DOHH2 (cell line): ENCODE measurements around the gene LRRC3B.

Experiments used
- H3F3A ChIP-seq: fragments of 200-600 bp; sonication (generic), shearing (Covaris generic); 2 replicates; pipeline ENCODE4 v1.6.0; 2016; ENCODE audit warnings: antibody characterized with exemption, mild to moderate bottlenecking; ENCODE audit not compliant: control insufficient read depth, insufficient read depth
- H3K27ac ChIP-seq: fragments of 200-600 bp; sonication (generic); 2 replicates; pipeline ENCODE4 v1.5.1; 2014; ENCODE audit warnings: low read depth, mild to moderate bottlenecking, low read length, moderate library complexity
- H3K27me3 ChIP-seq: fragments of 200-600 bp; sonication (generic); 2 replicates; pipeline ENCODE4 v1.6.1; 2014; ENCODE audit warnings: mild to moderate bottlenecking, low read length, mixed read lengths; ENCODE audit not compliant: control insufficient read depth
- H3K36me3 ChIP-seq: fragments of 200-600 bp; sonication (generic); 2 replicates; pipeline ENCODE4 v1.6.1; 2014; ENCODE audit warnings: mild to moderate bottlenecking, low read length, moderate library complexity, mixed read lengths; ENCODE audit not compliant: control insufficient read depth
- H3K4me1 ChIP-seq: fragments of 200-600 bp; sonication (generic); 2 replicates; pipeline ENCODE4 v1.6.1; 2014; ENCODE audit warnings: mild to moderate bottlenecking, low read length, mixed read lengths; ENCODE audit not compliant: control insufficient read depth
- H3K4me2 ChIP-seq: fragments of 200-600 bp; sonication (generic); 2 replicates; pipeline ENCODE4 v1.6.0; 2014; ENCODE audit warnings: mild to moderate bottlenecking, low read length, moderate library complexity
- H3K4me3 ChIP-seq: fragments of 200-600 bp; sonication (generic); 2 replicates; pipeline ENCODE4 v1.5.1; 2014; ENCODE audit warnings: mild to moderate bottlenecking, low read length, mixed read lengths
- H3K79me2 ChIP-seq: fragments of 200-600 bp; sonication (generic); 2 replicates; pipeline ENCODE4 v1.6.1; 2014; ENCODE audit warnings: mild to moderate bottlenecking, low read length, mixed read lengths; ENCODE audit not compliant: control insufficient read depth
- H3K9me2 ChIP-seq: fragments of 200-600 bp; sonication (generic); replicated peaks from 2 replicates; pipeline ENCODE4 v1.6.1; 2014; ENCODE audit warnings: mild to moderate bottlenecking, low read length, mixed read lengths; ENCODE audit not compliant: control insufficient read depth
- H3K9me3 ChIP-seq: fragments of 200-600 bp; sonication (generic); 2 replicates; pipeline ENCODE4 v1.6.1; 2014; ENCODE audit warnings: antibody characterized with exemption, low read length, mixed read lengths; ENCODE audit not compliant: control insufficient read depth, insufficient read depth
- H4K20me1 ChIP-seq: fragments of 200-600 bp; sonication (generic); 2 replicates; pipeline ENCODE4 v1.6.0; 2014; ENCODE audit warnings: low read depth, mild to moderate bottlenecking, antibody characterized with exemption, low read length, moderate library complexity; ENCODE audit not compliant: control insufficient read depth, insufficient read depth
- CTCF ChIP-seq: fragments of 200-600 bp; sonication (generic); IDR thresholded peaks from one replicate; pipeline ENCODE4 v1.5.1; 2014; ENCODE audit warnings: antibody characterized with exemption, mild to moderate bottlenecking, low read depth, low read length; ENCODE audit not compliant: poor library complexity, severe bottlenecking
- EZH2phosphoT487 ChIP-seq: fragments of 200-600 bp; sonication (generic); IDR thresholded peaks from 2 replicates; pipeline ENCODE4 v1.6.1; 2017; ENCODE audit warnings: borderline replicate concordance, mild to moderate bottlenecking, antibody characterized with exemption, low read length, moderate library complexity, mixed read lengths

Gene LRRC3B

GRCh38 chr3:26627080-26627479 lies 4.5 kb downstream of the LRRC3B start:
- Histone ChIP-seq H3K27me3 (no peaks in the 10 kb centered on the region), H3K9me3 (peaks cover 8% of the 10 kb centered on the region; the same call in 1 of the 2 replicates), H3K4me3 (no peak overlapping the region), H3K4me2 (no peak overlapping the region), H3F3A (no peaks in the 10 kb centered on the region), H3K4me1 (no peaks in the 10 kb centered on the region), H3K36me3 (no peaks in the 10 kb centered on the region), H3K27ac (no peak overlapping the region), H3K79me2 (no peaks in the 10 kb centered on the region), H4K20me1 (no peaks in the 10 kb centered on the region), H3K9me2 (no peaks in the 10 kb centered on the region)
- TF ChIP-seq CTCF (no peak), EZH2phosphoT487 (no peak)

GRCh38 chr3:26628915-26629314 lies 6.3 kb downstream of the LRRC3B start:
- Histone ChIP-seq H3K27ac (no peak overlapping the region), H3K27me3 (no peaks in the 10 kb centered on the region), H3K9me3 (peaks cover 5% of the 10 kb centered on the region; the same call in 1 of the 2 replicates), H3K79me2 (no peaks in the 10 kb centered on the region), H4K20me1 (no peaks in the 10 kb centered on the region), H3K4me2 (no peak overlapping the region), H3K9me2 (no peaks in the 10 kb centered on the region), H3K4me3 (no peak overlapping the region), H3K36me3 (no peaks in the 10 kb centered on the region), H3F3A (no peaks in the 10 kb centered on the region), H3K4me1 (no peaks in the 10 kb centered on the region)
- TF ChIP-seq CTCF (no peak), EZH2phosphoT487 (no peak)

GRCh38 chr3:26630669-26631389 lies 8.3 kb downstream of the LRRC3B start:
- Histone ChIP-seq H3K27me3 (no peaks in the 10 kb centered on the region), H4K20me1 (no peaks in the 10 kb centered on the region), H3K4me3 (no peak overlapping the region), H3K79me2 (no peaks in the 10 kb centered on the region), H3K27ac (no peak overlapping the region), H3K9me2 (no peaks in the 10 kb centered on the region), H3K36me3 (no peaks in the 10 kb centered on the region), H3K4me1 (no peaks in the 10 kb centered on the region), H3F3A (no peaks in the 10 kb centered on the region), H3K4me2 (no peak overlapping the region), H3K9me3 (no peaks in the 10 kb centered on the region)
- no peak for TF ChIP-seq EZH2phosphoT487
- no peak for TF ChIP-seq CTCF

- TF ChIP-seq EZH2phosphoT487 (no peak), CTCF (no peak)
- H3K9me3 ChIP-seq, result no peaks in the 10 kb centered on the region
- H3K27ac ChIP-seq, result no peak overlapping the region
- no peaks in the 10 kb centered on the region for H3K27me3 ChIP-seq
- H3K36me3 ChIP-seq, result no peaks in the 10 kb centered on the region
- H3K79me2 ChIP-seq, result no peaks in the 10 kb centered on the region
- H3K4me1 ChIP-seq, result no peaks in the 10 kb centered on the region
- H3F3A ChIP-seq, result no peaks in the 10 kb centered on the region
- no peaks in the 10 kb centered on the region for H3K9me2 ChIP-seq
- H4K20me1 ChIP-seq, result no peaks in the 10 kb centered on the region
- H3K4me2 ChIP-seq, result no peak overlapping the region
- H3K4me3 ChIP-seq, result no peak overlapping the region
These were observed 8.8 kb downstream of the LRRC3B start for GRCh38 chr3:26631390-26631738.
